GM12878 (cell line): ENCODE data around the gene RAPGEF3. TPM values are rescaled to one million over a fixed set of nuclear protein-coding genes. Genes with fewer than 3 reads are reported as not detected.

Source experiments
- BCL3 ChIP-seq: IDR thresholded peaks from 2 replicates; pipeline ENCODE4 v1.6.1; 2011; ENCODE audit warnings: borderline replicate concordance, low read depth, mild to moderate bottlenecking, moderate library complexity, low read length; ENCODE audit not compliant: insufficient read depth, poor library complexity, severe bottlenecking
- BCLAF1 ChIP-seq: fragments of 450-650 bp; IDR thresholded peaks from 2 replicates; pipeline ENCODE4 v1.6.1; 2017; ENCODE audit warnings: antibody characterized with exemption, mild to moderate bottlenecking, moderate library complexity
- DPF2 ChIP-seq: fragments of 450-650 bp; IDR thresholded peaks from 2 replicates; pipeline ENCODE4 v1.6.1; 2017; ENCODE audit warnings: mild to moderate bottlenecking
- HDAC6 ChIP-seq: fragments of 200-600 bp; sonication (generic); IDR thresholded peaks from one replicate; pipeline ENCODE4 v1.8.0; 2017; ENCODE audit warnings: antibody characterized with exemption; ENCODE audit not compliant: unreplicated experiment
- KDM1A ChIP-seq: fragments of 200-600 bp; sonication (generic); IDR thresholded peaks from 2 replicates; pipeline ENCODE4 v1.6.1; 2016; ENCODE audit warnings: borderline replicate concordance
- POLR2A ChIP-seq: IDR thresholded peaks from 2 replicates; pipeline ENCODE4 v1.6.1; 2011; ENCODE audit warnings: low read depth, mild to moderate bottlenecking, low read length
- PRDM15 ChIP-seq: fragments of 450-650 bp; formaldehyde crosslinking; IDR thresholded peaks from 2 replicates; pipeline ENCODE4 v1.4.0; 2020; ENCODE audit warnings: mild to moderate bottlenecking, moderate library complexity
- RAD51 ChIP-seq: fragments of 450-650 bp; IDR thresholded peaks from 2 replicates; pipeline ENCODE4 v1.6.1; 2016; ENCODE audit warnings: moderate library complexity, mild to moderate bottlenecking, inconsistent platforms
- RB1 ChIP-seq: fragments of 450-650 bp; formaldehyde crosslinking; IDR thresholded peaks from 2 replicates; pipeline ENCODE4 v1.6.1; 2017; ENCODE audit warnings: mild to moderate bottlenecking, borderline replicate concordance
- TBL1XR1 ChIP-seq: IDR thresholded peaks from 2 replicates; pipeline ENCODE4 v1.6.1; 2012; ENCODE audit warnings: low read depth, low read length, improper control_type of control experiment
- USF1 ChIP-seq: IDR thresholded peaks from 2 replicates; pipeline ENCODE4 v1.6.1; 2011; ENCODE audit warnings: borderline replicate concordance, low read depth, mild to moderate bottlenecking, moderate library complexity, mixed read lengths, low read length; ENCODE audit not compliant: insufficient read depth; ENCODE audit errors: extremely low read length
- ZBTB40 ChIP-seq: fragments of 450-650 bp; IDR thresholded peaks from 2 replicates; pipeline ENCODE4 v1.6.1; 2016; ENCODE audit warnings: mild to moderate bottlenecking, moderate library complexity, borderline replicate concordance
- polyA plus RNA-seq, 11 experiments: library from polyadenylated mRNA; depleted of rRNA in 4 of 11; unstranded in 6 of 11; stranded (reverse) in 5 of 11; fragments of >200 nt; fragmentation: Nextera tagmentation in 4 of 11; fragmentation: Illumina TruSeq in 1 of 11; extraction: Ambion mirVana in 4 of 11; extraction: Trizol in 1 of 11; gene quantifications; 1 replicate in 1 of 11; 2 replicates in 10 of 11; pipeline versions ENCODE4 v1.2.1 to v1.2.3, GENCODE V29; 2011 to 2016; ENCODE audit warnings: inconsistent platforms in 2 of 11, missing spikeins in 2 of 11, low read depth in 1 of 11
- total RNA-seq, 4 experiments: library from RNA; depleted of rRNA in 3 of 4; stranded (reverse); fragments of >200 nt in 3 of 4; fragmentation: Illumina TruSeq in 1 of 4; extraction: Trizol in 1 of 4; gene quantifications; 2 replicates each; pipeline versions ENCODE4 v1.2.1 to v1.2.3, GENCODE V29; 2013 to 2021

Gene RAPGEF3
- total and polyA plus RNA-seq, 10 of the 15 experiments (the other 5 are each of a cell fraction or from before 2014, with no cell fraction given), result 0.02 to 0.92 (median 0.31) TPM; not detected in 2

- TF ChIP-seq PRDM15 (CRISPR knock-in tag) (no peak), RB1 (peak; percentile 41; the same call in 1 of the 2 replicates), BCLAF1 (no peak), ZBTB40 (no peak), HDAC6 (no peak), KDM1A (no peak), POLR2A (peak; percentile 21; the same call in 1 of the 2 replicates), RAD51 (peak; percentile 75), USF1 (peak; percentile 60), TBL1XR1 (no peak), DPF2 (peak; percentile 45; the same call in 1 of the 2 replicates), BCL3 (no peak)
Observed at GRCh38 chr12:47758834-47759690, at the start of gene RAPGEF3 (continued).
